ENCODE results near the gene CGB3.
"Not testable (repeated sequence)": the region's sequence is repeated elsewhere in the genome, so short reads cannot be mapped to it uniquely, and the experiment has no call there.

Gene CGB3

DNA sequence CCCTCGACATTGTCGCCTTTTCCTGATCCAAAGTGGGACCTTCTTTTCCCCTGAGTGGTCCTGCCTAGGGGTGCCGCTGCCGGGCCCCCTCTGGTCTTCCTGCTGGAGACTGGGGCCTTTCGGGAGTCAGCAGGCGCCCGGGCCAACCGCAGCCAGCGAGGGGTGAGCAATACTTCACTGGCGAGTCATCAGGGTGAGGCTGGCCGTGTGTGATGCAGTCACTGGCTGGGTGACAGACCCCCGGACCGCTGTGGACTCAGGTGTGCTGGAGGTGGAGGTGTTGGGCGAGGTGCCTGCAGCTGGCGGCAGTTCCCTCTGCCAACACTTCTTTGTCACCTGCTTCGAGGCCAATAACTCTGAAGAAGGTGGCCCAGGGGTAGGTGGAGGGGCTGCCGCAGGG lies 18.0 kb upstream of the CGB3 start:
- no peak for DNase-seq

DNA sequence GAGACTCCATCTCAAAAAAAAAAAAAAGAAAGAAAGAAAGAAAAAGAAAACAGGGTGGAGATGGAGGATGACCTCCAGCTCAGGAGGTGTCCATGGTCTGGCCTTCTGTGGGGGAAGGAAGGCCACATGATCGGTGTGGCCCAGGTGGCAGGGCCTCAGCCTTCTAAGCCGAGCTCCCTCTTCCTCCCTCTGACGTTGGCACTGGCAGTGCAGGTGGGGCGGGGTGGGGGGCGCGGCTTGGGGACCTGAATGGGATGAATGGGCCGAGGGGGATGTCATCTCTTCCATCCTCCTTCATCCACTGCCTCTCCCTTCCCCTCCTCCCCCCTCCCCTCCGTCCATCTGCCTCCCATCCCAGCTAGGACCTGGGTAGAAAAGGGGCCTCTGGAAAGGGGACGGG lies 15.6 kb upstream of the CGB3 start:
- DNase-seq = not testable (repeated sequence)

DNA sequence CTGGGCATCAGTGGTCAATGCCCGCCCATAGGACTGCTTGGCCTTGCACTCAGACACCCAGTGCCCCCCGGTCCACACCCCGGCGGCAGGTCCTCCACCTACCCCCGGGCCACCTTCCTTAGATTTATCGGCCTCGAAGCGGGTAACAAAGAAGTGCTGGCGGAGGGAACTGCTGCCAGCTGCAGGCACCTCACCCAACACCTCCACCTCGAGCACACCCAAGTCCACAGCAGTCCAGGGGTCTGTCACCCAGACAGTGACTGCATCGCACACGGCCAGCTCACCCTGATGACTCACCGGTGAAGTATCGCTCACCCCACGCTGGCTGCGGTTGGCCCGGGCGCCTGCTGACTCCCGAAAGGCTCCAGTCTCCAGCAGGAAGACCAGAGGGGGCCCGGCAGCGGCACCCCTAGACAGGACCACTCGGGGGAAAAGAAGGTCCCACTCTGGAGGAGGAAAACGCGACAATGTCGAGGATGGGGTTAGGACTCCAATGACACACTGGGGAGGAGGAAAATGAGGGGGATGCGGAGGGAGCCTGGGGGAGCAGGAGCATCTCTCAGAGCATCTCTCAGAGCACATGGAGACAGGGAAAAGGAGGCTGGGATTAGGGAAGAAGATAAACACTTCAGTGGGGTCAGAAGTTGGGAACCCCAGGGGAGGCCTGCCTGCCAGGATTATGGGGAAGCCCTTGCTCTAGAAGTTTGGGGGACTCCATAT lies 14.6 kb upstream of the CGB3 start:
- not testable (repeated sequence) for DNase-seq

DNA sequence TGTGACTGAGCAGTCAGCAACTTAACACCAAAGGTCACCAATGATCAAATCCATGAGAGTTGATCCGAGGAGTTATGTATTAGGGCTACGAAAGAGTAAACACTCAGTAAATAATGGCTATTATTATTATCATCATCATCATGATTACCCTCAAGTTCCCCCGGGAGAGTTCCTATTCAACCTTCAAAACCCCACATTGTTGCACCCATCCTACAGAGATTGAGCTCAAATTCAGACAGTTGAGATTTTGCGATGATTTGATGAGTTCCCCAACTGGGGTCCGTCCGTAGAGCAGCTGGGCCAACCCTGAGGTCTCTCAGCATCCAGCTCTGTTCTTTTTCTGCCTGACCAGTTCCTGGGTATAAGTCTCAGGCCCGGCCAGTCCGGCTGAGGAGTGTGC lies 14.0 kb upstream of the CGB3 start:
- not testable (repeated sequence) for DNase-seq

DNA sequence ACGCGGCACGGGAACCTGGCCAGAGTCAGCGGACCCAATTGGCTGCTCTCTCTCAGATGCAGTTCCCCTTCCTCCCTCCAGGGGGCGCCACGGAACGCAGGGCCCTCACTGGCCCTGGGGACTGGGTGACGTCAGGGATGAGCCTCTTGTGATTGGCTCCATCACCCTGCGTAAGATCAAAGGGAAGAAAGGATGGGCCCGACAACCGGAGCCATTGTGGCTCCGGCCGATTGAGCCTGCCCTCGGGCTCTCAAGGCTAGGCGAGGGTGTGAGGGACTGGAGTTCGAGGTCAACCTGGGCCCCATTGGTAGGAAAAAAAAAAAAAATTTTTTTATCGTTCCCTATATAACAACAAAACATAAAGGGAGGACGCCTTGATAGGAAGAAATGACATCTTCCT lies 12.7 kb upstream of the CGB3 start, which contains the start of gene CGB1:
TSS of gene CGB1 (minus strand) at position 81 of the 400 bp plus-strand sequence. CDS start 184 bp downstream, outside the sequence.
- peak; percentile 26 for DNase-seq

DNA sequence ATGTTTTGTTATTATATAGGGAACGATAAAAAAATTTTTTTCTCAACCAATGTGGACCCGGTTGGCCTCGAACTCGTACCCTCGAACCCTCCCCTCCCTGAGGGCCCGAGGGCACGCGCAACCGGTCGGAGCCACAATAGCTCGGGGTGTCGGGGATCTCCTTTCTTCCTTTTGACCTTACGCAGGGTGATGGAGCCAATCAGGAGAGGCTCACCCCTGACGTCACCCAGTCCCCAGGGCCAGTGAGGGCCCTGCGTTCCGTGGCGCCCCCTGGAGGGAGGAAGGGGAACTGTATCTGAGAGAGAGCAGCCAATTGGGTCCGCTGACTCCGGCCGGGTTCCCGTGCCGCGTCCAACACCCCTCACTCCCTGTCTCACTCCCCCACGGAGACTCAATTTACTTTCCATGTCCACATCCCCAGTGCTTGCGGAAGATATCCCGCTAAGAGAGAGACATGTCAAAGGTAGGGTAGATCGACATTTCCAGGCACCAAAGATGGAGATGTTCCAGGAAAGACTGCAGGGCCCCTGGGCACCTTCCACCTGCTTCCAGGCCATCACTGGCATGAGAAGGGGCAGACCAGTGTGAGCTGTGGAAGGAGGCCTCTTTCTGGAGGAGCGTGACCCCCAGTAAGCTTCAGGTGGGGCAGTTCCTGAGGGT lies 7.6 kb upstream of the CGB3 start, which contains the start of gene CGB2:
TSS of gene CGB2 (plus strand) at position 249 of the 660 bp plus-strand sequence. CDS start at position 455, 206 bp downstream.
- DNase-seq = peak; percentile 36

DNA sequence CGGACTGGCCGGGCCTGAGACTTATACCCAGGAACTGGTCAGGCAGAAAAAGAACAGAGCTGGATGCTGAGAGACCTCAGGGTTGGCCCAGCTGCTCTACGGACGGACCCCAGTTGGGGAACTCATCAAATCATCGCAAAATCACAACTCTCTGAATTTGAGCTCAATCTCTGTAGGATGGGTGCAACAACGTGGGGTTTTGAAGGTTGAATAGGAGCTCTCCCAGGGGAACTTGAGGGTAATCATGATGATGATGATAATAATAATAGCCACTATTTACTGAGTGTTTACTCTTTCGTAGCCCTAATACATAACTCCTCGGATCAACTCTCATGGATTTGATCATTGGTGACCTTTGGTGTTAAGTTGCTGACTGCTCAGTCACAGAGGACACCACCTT lies 6.2 kb upstream of the CGB3 start:
- DNase-seq = not testable (repeated sequence)

DNA sequence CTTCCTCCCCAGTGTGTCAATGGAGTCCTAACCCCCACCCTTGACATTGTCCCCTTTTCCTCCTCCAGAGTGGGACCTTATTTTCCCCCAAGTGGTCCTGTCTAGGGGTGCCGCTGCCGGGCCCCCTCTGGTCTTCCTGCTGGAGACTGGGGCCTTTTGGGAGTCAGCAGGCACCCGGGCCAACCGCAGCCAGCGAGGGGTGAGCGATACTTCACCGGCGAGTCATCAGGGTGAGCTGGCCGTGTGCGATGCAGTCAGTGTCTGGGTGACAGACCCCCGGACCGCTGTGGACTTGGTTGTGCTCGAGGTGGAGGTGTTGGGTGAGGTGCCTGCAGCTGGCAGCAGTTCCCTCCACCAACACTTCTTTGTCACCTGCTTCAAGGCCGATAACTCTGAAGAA lies 5.6 kb upstream of the CGB3 start:
- DNase-seq = not testable (repeated sequence)

DNA sequence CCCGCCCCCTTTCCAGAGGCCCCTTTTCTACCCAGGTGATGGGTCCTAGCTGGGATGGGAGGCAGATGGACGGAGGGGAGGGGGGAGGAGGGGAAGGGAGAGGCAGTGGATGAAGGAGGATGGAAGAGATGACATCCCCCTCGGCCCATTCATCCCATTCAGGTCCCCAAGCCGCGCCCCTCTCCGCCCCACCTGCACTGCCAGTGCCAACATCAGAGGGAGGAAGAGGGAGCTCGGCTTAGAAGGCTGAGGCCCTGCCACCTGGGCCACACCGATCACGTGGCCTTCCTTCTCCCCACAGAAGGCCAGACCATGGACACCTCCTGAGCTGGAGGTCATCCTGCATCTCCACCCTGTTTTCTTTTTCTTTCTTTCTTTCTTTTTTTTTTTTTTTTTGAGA lies 4.6 kb upstream of the CGB3 start:
- not testable (repeated sequence) for DNase-seq

DNA sequence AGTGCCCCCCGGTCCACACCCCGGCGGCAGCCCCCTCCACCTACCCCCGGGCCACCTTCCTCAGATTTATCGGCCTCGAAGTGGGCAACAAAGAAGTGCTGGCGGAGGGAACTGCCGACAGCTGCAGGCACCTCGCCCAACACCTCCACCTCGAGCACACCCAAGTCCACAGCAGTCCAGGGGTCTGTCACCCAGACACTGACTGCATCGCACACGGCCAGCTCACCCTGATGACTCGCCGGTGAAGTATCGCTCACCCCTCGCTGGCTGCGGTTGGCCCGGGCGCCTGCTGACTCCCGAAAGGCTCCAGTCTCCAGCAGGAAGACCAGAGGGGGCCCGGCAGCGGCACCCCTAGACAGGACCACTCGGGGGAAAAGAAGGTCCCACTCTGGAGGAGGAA lies 1.5 kb upstream of the CGB3 start:
- DNase-seq = not testable (repeated sequence)

DNA sequence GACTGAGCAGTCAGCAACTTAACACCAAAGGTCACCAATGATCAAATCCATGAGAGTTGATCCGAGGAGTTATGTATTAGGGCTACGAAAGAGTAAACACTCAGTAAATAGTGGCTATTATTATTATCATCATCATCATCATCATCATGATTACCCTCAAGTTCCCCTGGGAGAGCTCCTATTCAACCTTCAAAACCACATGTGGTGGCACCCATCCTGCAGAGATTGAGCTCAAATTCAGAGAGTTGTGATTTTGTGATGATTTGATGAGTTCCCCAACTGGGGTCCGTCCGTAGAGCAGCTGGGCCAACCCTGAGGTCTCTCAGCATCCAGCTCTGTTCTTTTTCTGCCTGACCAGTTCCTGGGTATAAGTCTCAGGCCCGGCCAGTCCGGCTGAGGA lies 955 bp upstream of the CGB3 start:
- not testable (repeated sequence) for DNase-seq

DNA sequence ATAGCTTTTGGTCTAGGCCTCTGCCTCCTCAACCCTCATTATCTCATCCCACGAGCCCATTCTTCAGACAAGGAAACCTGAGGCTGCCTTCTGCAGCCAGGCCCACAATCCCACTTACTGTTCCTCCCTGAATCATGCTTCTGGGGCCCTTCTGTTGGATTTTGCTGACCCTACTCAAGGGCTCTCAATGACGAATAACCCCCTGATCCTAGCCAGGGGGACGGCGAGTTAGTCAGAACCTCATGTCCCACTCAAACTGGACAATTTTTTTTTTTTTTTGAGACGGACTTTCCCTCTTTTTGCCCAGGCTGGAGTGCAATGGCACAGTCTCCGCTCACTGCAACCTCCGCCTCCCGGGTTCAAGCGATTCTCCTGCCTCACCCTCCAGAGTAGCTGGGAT lies 2.0 kb downstream of the CGB3 start:
- no peak for DNase-seq

DNA sequence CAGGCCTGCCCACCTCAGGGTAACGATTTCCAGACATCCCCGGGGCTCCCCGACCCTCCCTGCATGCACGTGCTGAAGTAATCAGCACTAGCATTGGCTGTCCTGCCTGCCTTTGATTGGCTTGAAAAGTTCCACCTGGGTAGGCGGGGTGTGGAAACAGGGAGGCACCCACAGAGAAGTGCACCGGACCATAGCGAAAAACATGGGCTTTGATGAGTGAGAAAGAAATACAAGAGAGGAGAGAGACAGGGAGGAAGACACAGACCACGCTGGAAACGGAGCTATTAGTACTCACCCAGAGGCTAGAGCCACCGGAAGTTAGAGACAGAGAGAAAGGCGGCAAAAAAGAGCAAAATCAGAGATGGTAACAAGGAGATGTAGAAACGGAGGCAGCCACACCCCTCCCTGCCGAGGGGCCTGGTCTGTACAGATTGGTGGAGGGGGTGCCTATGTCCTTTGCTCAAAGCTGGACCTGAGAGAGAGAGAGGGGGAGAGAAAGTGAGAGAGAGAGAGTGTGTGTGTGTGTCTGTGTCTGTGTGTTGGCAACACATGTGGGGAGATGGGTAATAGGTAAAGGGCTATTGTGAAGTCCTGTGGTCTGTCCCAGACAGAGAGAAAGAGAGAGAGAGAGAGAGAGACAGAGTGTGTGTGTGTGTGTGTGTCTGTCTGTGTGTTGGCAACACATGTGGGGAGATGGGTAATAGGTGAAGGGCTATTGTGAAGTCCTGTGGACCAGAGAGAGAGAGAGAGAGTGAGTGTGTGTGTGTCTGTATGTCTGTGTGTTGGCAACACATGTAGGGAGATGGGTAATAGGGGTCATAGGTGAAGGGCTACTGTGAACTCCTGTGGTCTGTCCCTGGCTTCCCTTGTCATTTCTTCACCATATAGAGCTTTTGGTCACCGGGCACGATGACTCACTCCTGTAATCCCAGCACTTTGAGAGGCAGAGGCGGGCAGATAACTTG lies 2.9 kb downstream of the CGB3 start:
- no peak for DNase-seq

DNA sequence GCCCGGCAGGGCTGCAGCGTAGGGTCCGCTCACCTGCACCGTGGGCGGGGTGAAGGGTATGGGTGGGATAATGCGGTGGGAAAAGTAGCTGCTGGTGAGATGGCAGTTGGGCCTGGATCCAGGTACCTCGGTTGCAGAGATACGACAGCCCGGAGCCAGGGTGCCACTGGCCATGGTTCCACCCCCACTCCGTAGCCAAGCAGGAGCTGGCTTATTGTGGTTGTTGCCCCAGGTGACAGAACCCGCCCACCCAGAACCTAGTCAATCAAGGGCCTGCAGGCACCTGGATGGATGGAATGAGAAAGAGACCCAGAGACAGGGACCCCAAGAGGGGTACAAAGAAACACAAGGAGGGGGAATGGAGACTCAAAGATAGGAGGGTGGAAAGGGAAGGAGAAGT lies 3.8 kb downstream of the CGB3 start:
- no peak for DNase-seq

DNA sequence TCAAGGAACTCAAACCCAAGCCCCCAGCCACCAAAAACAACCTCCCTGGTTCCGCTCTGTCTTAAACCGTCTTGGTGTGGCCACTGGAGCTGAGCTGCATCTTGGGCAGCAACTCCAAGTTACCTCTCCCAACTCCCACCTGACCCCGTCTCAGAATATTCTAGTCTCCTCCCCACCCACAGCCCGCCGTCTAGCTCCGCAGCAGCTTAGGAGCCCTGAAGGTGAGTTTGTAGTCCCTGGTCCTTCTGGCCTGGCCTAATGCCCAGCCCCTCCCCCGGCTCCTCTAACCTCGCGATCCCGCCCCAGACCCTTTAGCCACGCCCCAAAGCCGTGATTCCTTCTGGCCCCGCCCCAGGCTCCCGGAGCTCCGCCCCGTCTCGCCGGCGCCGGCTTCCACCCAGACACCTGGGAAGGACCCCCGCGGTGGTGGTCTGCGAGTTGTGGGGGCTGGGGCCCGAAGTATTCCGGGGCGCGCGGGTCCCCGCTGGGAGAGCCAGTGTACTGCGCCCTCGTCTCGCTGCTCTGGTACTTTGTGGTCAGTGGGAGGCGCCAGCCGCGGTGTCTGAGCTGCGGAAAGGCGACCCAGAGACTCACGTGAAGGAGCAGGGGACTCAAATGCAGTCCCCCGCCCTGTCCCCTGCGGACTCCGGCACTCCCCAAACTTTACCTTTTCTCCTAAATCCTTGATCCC lies 4.7 kb downstream of the CGB3 start:
- DNase-seq = peak; percentile 54

DNA sequence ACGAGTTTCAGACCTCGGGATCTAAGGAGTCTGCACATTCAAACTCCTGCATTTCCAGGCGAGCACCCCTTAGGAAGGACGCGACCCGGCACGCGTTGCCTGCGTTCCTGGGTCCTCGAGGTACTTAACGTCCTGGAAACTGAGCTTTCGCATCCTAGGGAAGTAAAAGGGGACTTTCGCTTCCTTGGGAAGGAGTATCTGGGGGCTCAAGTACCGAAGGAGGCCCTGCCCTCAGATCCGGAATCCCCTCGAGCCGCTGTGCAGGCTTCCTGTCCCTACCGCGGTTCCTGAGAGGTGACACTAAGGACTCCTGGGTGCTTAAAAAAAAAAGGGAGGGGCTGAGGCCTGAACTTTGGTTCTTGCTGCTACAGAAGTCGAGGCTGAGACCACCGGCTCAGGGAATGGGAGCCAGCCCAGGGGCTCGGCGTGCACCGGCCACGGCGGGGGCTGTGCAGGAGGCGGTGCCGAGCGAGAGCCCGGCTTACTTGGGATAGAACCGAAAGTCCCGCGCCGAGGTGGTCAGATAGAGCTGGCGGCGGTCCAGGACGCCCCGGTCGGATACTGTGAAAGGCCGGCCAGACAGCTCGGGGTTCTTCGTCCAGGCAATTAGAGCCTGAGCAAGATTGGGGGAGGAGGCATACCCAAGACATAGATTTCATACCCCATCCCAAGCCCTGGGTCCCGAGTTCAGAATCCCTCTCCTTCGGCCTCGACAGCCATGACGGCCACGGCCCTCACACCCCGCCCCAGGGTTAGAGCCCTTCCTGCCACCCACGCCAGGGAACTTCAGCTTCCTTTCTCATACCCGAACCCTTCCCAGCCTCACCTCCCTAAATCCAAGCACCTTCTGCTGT lies 5.5 kb downstream of the CGB3 start:
- DNase-seq = peak; percentile 7

DNA sequence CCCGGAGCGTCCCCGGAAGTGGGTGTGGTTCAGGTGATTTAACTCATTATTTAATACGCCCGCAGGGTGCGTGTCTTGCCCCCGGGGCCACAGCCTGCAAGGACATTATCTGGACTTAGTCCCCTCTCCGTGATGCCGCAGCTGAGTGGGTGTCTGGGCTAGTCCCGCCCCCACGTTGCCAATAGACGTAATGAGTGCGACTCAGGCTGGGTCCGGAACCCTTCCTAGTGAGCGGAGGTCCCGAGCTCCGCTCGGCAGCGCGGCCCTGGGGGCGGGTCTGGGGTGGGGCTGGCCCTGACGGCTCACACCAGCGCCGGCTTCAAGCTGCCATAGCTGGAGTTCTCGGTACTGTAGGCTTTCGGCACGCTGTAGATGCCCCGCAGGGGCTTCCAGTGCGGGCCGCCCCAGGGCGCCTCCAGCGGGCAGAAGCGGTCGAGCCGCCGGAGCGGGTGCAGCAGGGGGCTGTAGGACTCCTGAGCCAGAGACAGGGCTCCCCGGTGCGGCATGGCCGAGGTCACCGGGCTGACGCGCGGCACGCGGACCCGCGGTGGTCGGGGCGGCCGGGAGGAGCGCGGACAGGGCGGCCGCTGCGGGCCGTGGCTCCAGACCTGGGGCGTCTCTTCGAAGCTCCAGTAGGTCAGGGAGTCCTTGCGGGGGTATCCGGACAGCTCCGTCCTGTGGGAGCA lies 6.3 kb downstream of the CGB3 start:
- DNase-seq = peak; percentile 43

DNA sequence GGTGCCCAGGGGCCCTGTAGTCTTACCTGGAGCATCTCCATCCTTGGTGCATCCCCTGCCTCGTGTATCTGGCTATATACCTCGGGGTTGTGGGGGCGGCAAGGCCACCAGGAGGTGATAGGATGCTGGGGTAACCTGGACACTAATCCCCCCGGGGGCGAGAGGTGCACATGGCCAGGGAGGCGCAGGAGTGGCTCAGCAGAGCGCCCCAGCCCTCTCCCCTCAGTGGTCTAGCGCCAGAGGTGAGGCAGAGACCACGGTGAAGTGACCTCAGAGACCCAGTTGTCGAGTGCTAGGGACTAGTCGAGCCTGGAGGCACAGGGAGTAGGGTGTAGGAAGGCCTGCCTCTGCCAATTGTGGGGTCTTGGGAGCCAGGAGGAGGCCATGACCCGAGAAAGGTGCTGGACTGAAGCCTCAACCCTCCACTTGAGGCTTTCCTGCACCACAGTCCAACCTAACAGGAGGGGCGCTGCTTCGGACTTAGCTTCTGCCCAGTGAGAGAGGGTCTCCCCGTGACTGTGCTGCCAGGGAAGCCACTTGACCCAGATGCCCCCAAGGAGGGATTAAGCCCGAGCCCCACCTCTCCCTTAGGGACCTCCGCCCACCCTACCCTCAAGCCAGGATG lies 7.0 kb downstream of the CGB3 start, which contains the start of gene LHB:
TSS of gene LHB (minus strand) at position 51 of the 625 bp plus-strand sequence. CDS start at position 41, 10 bp downstream.
- no peak for DNase-seq

DNA sequence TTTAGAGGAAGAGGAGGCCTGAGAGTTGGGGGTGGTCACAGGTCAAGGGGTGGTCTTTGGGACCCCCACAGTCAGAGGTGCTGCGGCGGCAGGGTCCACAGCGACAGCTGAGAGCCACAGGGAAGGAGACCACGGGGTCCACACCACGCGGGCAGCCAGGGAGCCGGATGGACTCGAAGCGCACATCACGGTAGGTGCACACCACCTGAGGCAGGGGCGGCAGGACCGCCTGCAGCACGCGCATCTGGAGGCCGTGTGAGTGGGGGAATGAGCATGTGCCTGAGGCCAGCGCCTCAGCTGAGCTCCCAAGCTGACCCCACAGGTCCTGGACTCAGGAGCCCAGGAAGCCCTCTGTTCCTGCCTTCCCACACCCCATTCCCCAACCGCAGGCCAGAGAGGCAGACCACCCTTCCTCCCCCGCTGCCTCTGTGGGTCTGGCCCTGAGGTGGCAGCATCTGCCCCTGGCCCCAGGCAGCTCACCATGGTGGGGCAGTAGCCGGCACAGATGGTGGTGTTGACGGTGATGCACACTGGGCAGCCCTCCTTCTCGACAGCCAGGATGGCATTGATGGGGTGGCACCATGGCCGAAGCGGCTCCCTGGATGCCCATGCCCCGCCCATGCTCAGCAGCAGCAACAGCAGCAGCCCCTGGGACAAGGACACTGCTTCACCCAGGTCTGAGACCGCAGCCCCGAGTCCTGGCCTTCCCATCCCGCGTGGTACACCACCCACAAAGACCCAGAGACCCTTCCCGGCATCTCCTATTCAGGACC lies 7.9 kb downstream of the CGB3 start:
- DNase-seq = no peak

DNA sequence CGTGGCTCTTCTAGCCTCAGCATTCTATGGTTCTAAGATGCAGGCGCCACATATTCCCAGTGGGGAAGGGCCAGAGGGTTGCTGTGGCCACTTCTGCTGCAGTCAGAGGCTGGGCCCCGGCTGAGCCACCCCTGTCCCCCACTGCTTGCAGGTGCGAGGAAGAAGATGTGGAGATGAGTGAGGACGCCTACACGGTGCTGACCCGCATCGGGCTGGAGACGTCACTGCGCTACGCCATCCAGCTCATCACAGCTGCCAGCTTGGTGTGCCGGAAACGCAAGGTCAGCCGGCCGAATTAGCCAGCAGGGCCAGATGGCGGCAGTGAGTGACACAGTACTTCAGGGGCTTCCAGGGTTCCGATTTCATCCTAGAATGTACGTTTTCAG lies 9.3 kb downstream of the CGB3 start:
- no peak for DNase-seq
